ENCODE data around the gene BRSK2.
"Not testable (repeated sequence)": the region's sequence is repeated elsewhere in the genome, so short reads cannot be mapped to it uniquely, and the experiment has no call there.

GRCh38 chr11:1418192-1418795 lies 28.6 kb downstream of the BRSK2 start:
- TF ChIP-seq ESRRG (CRISPR knock-in tag; IDR thresholded peaks at IDR 0.05); CSRNP3 (CRISPR knock-in tag; IDR thresholded peaks at IDR 0.05); CREB5 (CRISPR knock-in tag; IDR thresholded peaks at IDR 0.05; ENCODE audit: low read depth); TCF4 (CRISPR knock-in tag; IDR thresholded peaks at IDR 0.05; ENCODE audit: borderline replicate concordance); PPARA (CRISPR knock-in tag; IDR thresholded peaks at IDR 0.05; ENCODE audit: borderline replicate concordance); ZFP30 (CRISPR knock-in tag; IDR thresholded peaks at IDR 0.05); ISL1 (CRISPR knock-in tag; IDR thresholded peaks at IDR 0.05); CSDC2 (CRISPR knock-in tag; IDR thresholded peaks at IDR 0.05); ZNF8 (CRISPR knock-in tag; IDR thresholded peaks at IDR 0.05); ARNTL (CRISPR knock-in tag; IDR thresholded peaks at IDR 0.05; ENCODE audit: borderline replicate concordance, low read depth); PATZ1 (CRISPR knock-in tag; IDR thresholded peaks at IDR 0.05; ENCODE audit: borderline replicate concordance); GLIS3 (CRISPR knock-in tag; IDR thresholded peaks at IDR 0.05): not testable (repeated sequence)

All from SK-N-SH treated with all-trans-retinoic acid at 6 μM for 48 hours (cell line).